A549 treated with AZD2906 at 1 μM for 4 hours (cell line): ENCODE results near the gene UBE2L5. TPM values are rescaled to one million over a fixed set of nuclear protein-coding genes. Genes with fewer than 3 reads are reported as not detected.

Source experiments
- total RNA-seq: library from RNA; stranded (reverse); fragments of 200-300 nt; extraction: Qiagen RNA extraction; gene quantifications from 5 replicates; pipeline ENCODE4 v1.2.3, GENCODE V29; 2022

The UBE2L5 gene
- not detected in 5 replicates for total RNA-seq

GRCh38 chr13:30422054-30422839 lies at the start of gene UBE2L5:
TSS of gene UBE2L5 (plus strand) at chr13:30422493. CDS start at chr13:30427991, 5,498 bp downstream.

GRCh38 chr13:30465593-30466357 lies 43.5 kb downstream of the UBE2L5 start, which contains the start of gene HMGB1:
TSS of gene HMGB1 (minus strand) at chr13:30465936. CDS start at chr13:30463680, 2,256 bp downstream.

Other genes starting within 250 kb of the UBE2L5 start
- 4.7 to 6.8 TPM (median 6.2 TPM) in 5 replicates for gene KATNAL1, start 114.9 kb upstream of the UBE2L5 start, total RNA-seq
- 509 to 785 TPM (median 555 TPM) in 5 replicates for gene HMGB1, start 43.4 kb downstream of the UBE2L5 start, total RNA-seq
- 14.7 to 21.2 TPM (median 17.7 TPM) in 5 replicates for gene USPL1, start 195.4 kb downstream of the UBE2L5 start, total RNA-seq